K562 (cell line): ENCODE measurements around the gene PLEKHM3. TPM values are rescaled to one million over a fixed set of nuclear protein-coding genes. Genes with fewer than 3 reads are reported as not detected.

Source experiments
- ATAC-seq: fragments of 200-7000 bp; cut with Tn5 transposase; 3 replicates; pipeline ENCODE4 v1.9.1; 2020; ENCODE audit warnings: moderate library complexity
- BruUV-seq: library from RNA; stranded (reverse); fragments of 400-500 nt; replicated peaks from 2 replicates; lab custom pipeline; 2021; lab: Mats Ljungman, UMichigan
- CTCF ChIA-PET: fragments of 300-600 bp; formaldehyde crosslinking; extraction: SDS; loops from one replicate; lab custom pipeline; 2021; ENCODE audit warnings: low intra/inter-chr PET ratio; lab: Yijun Ruan, JAX
- POLR2A ChIA-PET: fragments of 300-600, 350-650 bp; sonication (Branson Sonifier 250); formaldehyde crosslinking; extraction: SDS; loops from one replicate; lab custom pipeline; 2021; ENCODE audit warnings: antibody characterized with exemption, inconsistent platforms; lab: Yijun Ruan, JAX
- DNase-seq, 4 experiments: peaks; one replicate each; pipeline versions ENCODE4 v3.0.0 to v3.0.0-alpha.2; 2011 to 2018; ENCODE audit warnings: low spot score in 3 of 4, mixed read lengths in 3 of 4; ENCODE audit errors: extremely low read depth in 1 of 4
- FAIRE-seq: peaks from 2 replicates; lab custom pipeline; 2011; peaks lifted over from hg19 to GRCh38; lab: Jason Lieb, UNC
- H2AFZ ChIP-seq: 2 replicates; pipeline ENCODE4 v1.6.0; 2011; ENCODE audit warnings: low read depth, low read length, control low read depth, inconsistent platforms
- H3K27ac ChIP-seq: fragments of 200-600 bp; 3 replicates; pipeline ENCODE4 v1.8.0; 2011; ENCODE audit warnings: low read depth, mild to moderate bottlenecking, control low read depth, inconsistent platforms, low read length, moderate library complexity, mixed read lengths; ENCODE audit errors: extremely low read depth
- H3K27me3 ChIP-seq, 2 experiments: fragments of 300-600 bp in 1 of 2; 2 replicates in 1 of 2; 3 replicates in 1 of 2; pipeline versions ENCODE4 v1.6.0 to v1.8.0; 2011; ENCODE audit warnings: inconsistent platforms in 2 of 2, low read length in 2 of 2, mild to moderate bottlenecking in 1 of 2, mixed read lengths in 1 of 2, moderate library complexity in 1 of 2; ENCODE audit not compliant: control insufficient read depth in 2 of 2, insufficient read depth in 2 of 2
- H3K36me3 ChIP-seq: fragments of 300-600 bp; 3 replicates; pipeline ENCODE4 v1.8.0; 2011; ENCODE audit warnings: mild to moderate bottlenecking, low read length, inconsistent platforms; ENCODE audit not compliant: control insufficient read depth, insufficient read depth
- H3K4me1 ChIP-seq, 2 experiments: fragments of 200-600 bp in 1 of 2; replicated peaks in 1 of 2; 2 replicates in 1 of 2; 3 replicates in 1 of 2; pipeline versions ENCODE4 v1.5.1 to v1.8.0; 2011; ENCODE audit warnings: inconsistent platforms in 2 of 2, low read length in 2 of 2, mild to moderate bottlenecking in 1 of 2, mixed read lengths in 1 of 2, moderate library complexity in 1 of 2; ENCODE audit not compliant: control insufficient read depth in 2 of 2, insufficient read depth in 2 of 2
- H3K4me2 ChIP-seq: 2 replicates; pipeline ENCODE4 v1.6.1; 2011; ENCODE audit warnings: low read length, control low read depth, inconsistent platforms, mixed read lengths; ENCODE audit not compliant: insufficient read depth
- H3K4me3 ChIP-seq: fragments of 200-600 bp; sonication (generic), shearing (Covaris generic); 2 replicates; pipeline ENCODE4 v1.5.1; 2016; ENCODE audit warnings: control low read depth, inconsistent platforms
- H3K79me2 ChIP-seq: fragments of 200-600 bp; 3 replicates; pipeline ENCODE4 v1.8.0; 2011; ENCODE audit warnings: low read length, inconsistent platforms; ENCODE audit not compliant: control insufficient read depth, insufficient read depth
- H3K9ac ChIP-seq, 2 experiments: 2 replicates each; pipeline versions ENCODE4 v1.6.0 to v1.6.1; 2011; ENCODE audit warnings: low read depth in 2 of 2, low read length in 2 of 2, control low read depth in 1 of 2, inconsistent platforms in 1 of 2, mild to moderate bottlenecking in 1 of 2, mixed read lengths in 1 of 2; ENCODE audit not compliant: insufficient read depth in 1 of 2
- H3K9me1 ChIP-seq: one replicate; pipeline ENCODE4 v1.6.0; 2011; ENCODE audit warnings: inconsistent platforms, mild to moderate bottlenecking, low read length, moderate library complexity; ENCODE audit not compliant: control insufficient read depth, insufficient read depth
- H3K9me3 ChIP-seq: replicated peaks from 2 replicates; pipeline ENCODE4 v1.5.1; 2011; ENCODE audit warnings: low read depth, low read length, inconsistent platforms; ENCODE audit not compliant: control insufficient read depth, insufficient read depth
- H4K20me1 ChIP-seq: replicated peaks from 2 replicates; pipeline ENCODE4 v1.6.1; 2011; ENCODE audit warnings: low read length, inconsistent platforms, mixed read lengths; ENCODE audit not compliant: control insufficient read depth, insufficient read depth
- ARID2 ChIP-seq: fragments of 450-650 bp; IDR thresholded peaks from 2 replicates; pipeline ENCODE4 v1.6.1; 2017; ENCODE audit warnings: antibody characterized with exemption, mild to moderate bottlenecking
- CREBBP ChIP-seq: IDR thresholded peaks from one replicate; pipeline ENCODE4 v1.6.1; 2012; ENCODE audit warnings: low read depth, mild to moderate bottlenecking, control low read depth, inconsistent platforms, low read length
- FOXK1 ChIP-seq: sonication (generic); formaldehyde crosslinking; IDR thresholded peaks from 2 replicates; pipeline ENCODE4 v1.8.0; 2022; ENCODE audit warnings: missing genetic modification reagents, mild to moderate bottlenecking, borderline replicate concordance
- GATAD2A ChIP-seq: fragments of 450-650 bp; IDR thresholded peaks from 2 replicates; pipeline ENCODE4 v1.6.1; 2017
- KLF13 ChIP-seq: fragments of 450-650 bp; IDR thresholded peaks from 2 replicates; pipeline ENCODE4 v1.6.1; 2016; ENCODE audit warnings: missing genetic modification characterization, low read depth, mild to moderate bottlenecking, missing compliant biosample characterization, moderate library complexity, borderline replicate concordance
- MBD2 ChIP-seq: sonication (generic); IDR thresholded peaks from 2 replicates; pipeline ENCODE4 v1.6.1; 2016; ENCODE audit warnings: low read depth, borderline replicate concordance
- NR1H2 ChIP-seq: sonication (generic); formaldehyde crosslinking; IDR thresholded peaks from 2 replicates; pipeline ENCODE4 v1.4.0; 2020; ENCODE audit warnings: mild to moderate bottlenecking, missing genetic modification reagents
- NR2C1 ChIP-seq, 2 experiments: fragments of 450-650 bp; IDR thresholded peaks; 2 replicates each; pipeline ENCODE4 v1.6.1; 2017; ENCODE audit warnings: mild to moderate bottlenecking in 2 of 2, antibody characterized with exemption in 1 of 2, inconsistent platforms in 1 of 2, missing compliant biosample characterization in 1 of 2, missing genetic modification characterization in 1 of 2
- PCBP2 ChIP-seq: fragments of 200-400 bp; formaldehyde crosslinking; IDR thresholded peaks from 2 replicates; pipeline ENCODE4 v1.6.1; 2018; ENCODE audit warnings: low read length, low read depth, mild to moderate bottlenecking, moderate library complexity; ENCODE audit not compliant: poor library complexity, severe bottlenecking
- RBM15 ChIP-seq: fragments of 200-400 bp; formaldehyde crosslinking; IDR thresholded peaks from 2 replicates; pipeline ENCODE4 v1.6.1; 2018; ENCODE audit warnings: mild to moderate bottlenecking, low read length, moderate library complexity; ENCODE audit not compliant: insufficient read depth
- SMAD3 ChIP-seq: fragments of 450-650 bp; formaldehyde crosslinking; conservative IDR thresholded peaks from 2 replicates; pipeline ENCODE4 v1.4.0; 2020; ENCODE audit warnings: mild to moderate bottlenecking
- SMARCC2 ChIP-seq: fragments of 450-650 bp; IDR thresholded peaks from 2 replicates; pipeline ENCODE4 v1.6.1; 2017; ENCODE audit warnings: antibody characterized with exemption, moderate library complexity, mild to moderate bottlenecking, low read depth
- ZNF23 ChIP-seq: fragments of 250-450 bp; sonication (Bioruptor Pico); IDR thresholded peaks from 2 replicates; pipeline ENCODE4 v1.4.0; 2020; ENCODE audit warnings: mild to moderate bottlenecking
- WGBS: fragments of 100-300 bp; shearing (Covaris generic); methylation state at CpG from one replicate; pipeline ENCODE4 v1.1.6; 2016; ENCODE audit warnings: low coverage, mixed read lengths; ENCODE audit not compliant: insufficient coverage; ENCODE audit errors: missing lambda C conversion rate; 5-methylcytosine and 5-hydroxymethylcytosine counted together
- in situ Hi-C: fragments of 300-500 bp; cut with MboI; formaldehyde crosslinking; loops from 4 replicates; pipeline ENCODE4 v1.15.0; 2018; ENCODE audit warnings: inconsistent platforms, mixed read lengths
- intact Hi-C: fragments of 100-400 bp; cut with micrococcal nuclease; formaldehyde crosslinking; loops from 2 replicates; pipeline ENCODE4 v1.14.2; 2022
- polyA plus RNA-seq, 8 experiments: library from polyadenylated mRNA; depleted of rRNA in 4 of 8; stranded (reverse) in 5 of 8; unstranded in 3 of 8; fragments of >200 nt; fragmentation: Nextera tagmentation in 2 of 8; fragmentation: Illumina TruSeq in 1 of 8; extraction: Ambion mirVana in 2 of 8; extraction: Trizol in 1 of 8; gene quantifications; 2 replicates each; pipeline versions ENCODE4 v1.2.1 to v1.2.3, GENCODE V29; 2011 to 2014; ENCODE audit warnings: inconsistent platforms in 1 of 8, missing spikeins in 1 of 8
- total RNA-seq, 7 experiments: library from RNA; depleted of rRNA in 6 of 7; stranded (reverse); fragments of >200 nt in 6 of 7; fragmentation: Illumina TruSeq in 2 of 7; extraction: Trizol in 2 of 7; gene quantifications; 2 replicates each; pipeline versions ENCODE4 v1.2.1 to v1.2.3, GENCODE V29; 2011 to 2021; ENCODE audit warnings: low replicate concordance in 1 of 7

The PLEKHM3 gene
- total and polyA plus RNA-seq, 9 of the 15 experiments (the other 6 are each of a cell fraction or from before 2014, with no cell fraction given): 0.24 to 1.6 (median 1.0) TPM

GRCh38 chr2:207873794-207874193 is 151.5 kb downstream of the PLEKHM3 start:
- H3K27ac ChIP-seq: no peak overlapping the region
- POLR2A ChIA-PET: interaction anchor here (0.8 kb wide), 1 partner anchor 9 kb away, joined by 4 read pairs; no protein-coding TSS in a partner anchor
- BruUV-seq: no TSS peak
- no peaks in the 10 kb centered on the region for H3K9me1 ChIP-seq
- ATAC-seq (no peak), DNase-seq (no peak), FAIRE-seq (no peak)
- H3K9ac ChIP-seq: no peak overlapping the region
- intact Hi-C loops: no loop called here
- H3K36me3 ChIP-seq: no peaks in the 10 kb centered on the region
- no peaks in the 10 kb centered on the region for H3K27me3 ChIP-seq
- no peaks in the 10 kb centered on the region for H3K9me3 ChIP-seq
- no peak for TF ChIP-seq ZNF23
- TF ChIP-seq SMARCC2: no peak
- no peak for TF ChIP-seq PCBP2
- no peak for TF ChIP-seq GATAD2A
- no peak overlapping the region for H3K4me3 ChIP-seq
- in situ Hi-C loops: no loop called here
- CTCF ChIA-PET: no interaction called here
- no peaks in the 10 kb centered on the region for H4K20me1 ChIP-seq
- H3K79me2 ChIP-seq: no peaks in the 10 kb centered on the region
- no peak overlapping the region for H2AFZ ChIP-seq
- WGBS: 12% methylated on average over 1 of the region's 1 CpG
- H3K4me1 ChIP-seq: 0 out of 5 replicates have a peak, but pooled peaks cover 0 to 2% of the 10 kb centered on the region in 2 experiments
- H3K4me2 ChIP-seq: no peak overlapping the region

- ATAC-seq: no peak
- intact Hi-C loops: no loop called here
- H4K20me1 ChIP-seq: no peaks in the 10 kb centered on the region
- no peak overlapping the region for H3K27ac ChIP-seq
- WGBS: 29% methylated on average over 2 of the region's 2 CpGs
- no peak overlapping the region for H3K9ac ChIP-seq
- no peaks in the 10 kb centered on the region for H3K27me3 ChIP-seq
- no peaks in the 10 kb centered on the region for H3K9me3 ChIP-seq
- no peak for FAIRE-seq
- no peak for TF ChIP-seq NR1H2 (CRISPR knock-in tag)
- no peak for TF ChIP-seq CREBBP
- TF ChIP-seq ARID2: no peak
- TF ChIP-seq RBM15: no peak
- no peak for TF ChIP-seq NR2C1 (IDR thresholded peaks at IDR 0.05)
- no peak for TF ChIP-seq NR2C1 (tag; IDR thresholded peaks at IDR 0.05)
- no peak for TF ChIP-seq SMAD3 (CRISPR knock-in tag)
- TF ChIP-seq KLF13 (tag): no peak
- no peak for TF ChIP-seq MBD2
- TF ChIP-seq FOXK1 (CRISPR knock-in tag): no peak
- no peaks in the 10 kb centered on the region for H3K79me2 ChIP-seq
- H3K4me3 ChIP-seq: no peak overlapping the region
- no peaks in the 10 kb centered on the region for H3K9me1 ChIP-seq
- DNase-seq: no peak
- CTCF ChIA-PET: no interaction called here
- H2AFZ ChIP-seq: no peak overlapping the region
- no peaks in the 10 kb centered on the region for H3K36me3 ChIP-seq
- in situ Hi-C loops: no loop called here
- no peak overlapping the region for H3K4me2 ChIP-seq
- no TSS peak for BruUV-seq
- POLR2A ChIA-PET: interaction anchor here (0.9 kb wide), 1 partner anchor 12 kb away, joined by 3 read pairs; no protein-coding TSS in a partner anchor
- 0 out of 5 replicates have a peak, but pooled peaks cover 0 to 2% of the 10 kb centered on the region in 2 experiments for H3K4me1 ChIP-seq
Observed at GRCh38 chr2:207871911-207872310, 153.4 kb downstream of the PLEKHM3 start.
